HepG2 (cell line): ENCODE measurements around the gene ZBTB7A. TPM values are rescaled to one million over a fixed set of nuclear protein-coding genes. Genes with fewer than 3 reads are reported as not detected.

ENCODE experiments used
- ATF7-NPFF ChIP-seq: sonication (generic); formaldehyde crosslinking; IDR thresholded peaks from 2 replicates; pipeline ENCODE4 v1.8.1; 2023; ENCODE audit warnings: mild to moderate bottlenecking, low read depth, missing genetic modification reagents, moderate library complexity
- CBFB ChIP-seq: sonication (generic); formaldehyde crosslinking; IDR thresholded peaks from 2 replicates; pipeline ENCODE4 v1.4.0; 2020; ENCODE audit warnings: missing genetic modification reagents
- CREBL2 ChIP-seq: sonication (generic); formaldehyde crosslinking; IDR thresholded peaks from 2 replicates; pipeline ENCODE4 v1.8.1; 2023; ENCODE audit warnings: missing genetic modification reagents, mild to moderate bottlenecking, borderline replicate concordance
- HOXA3 ChIP-seq: sonication (generic); formaldehyde crosslinking; IDR thresholded peaks from 2 replicates; pipeline ENCODE4 v1.5.0; 2020; ENCODE audit warnings: missing genetic modification reagents
- ISX ChIP-seq: sonication (generic); formaldehyde crosslinking; conservative IDR thresholded peaks from 2 replicates; pipeline ENCODE4 v1.5.0; 2020; ENCODE audit warnings: missing genetic modification reagents
- KDM4B ChIP-seq: sonication (generic); formaldehyde crosslinking; IDR thresholded peaks from 2 replicates; pipeline ENCODE4 v1.4.0; 2020; ENCODE audit warnings: missing genetic modification reagents
- MEIS1 ChIP-seq: sonication (generic); formaldehyde crosslinking; IDR thresholded peaks from 2 replicates; pipeline ENCODE4 v1.9.0; 2021; ENCODE audit warnings: mild to moderate bottlenecking, missing genetic modification reagents, moderate library complexity, borderline replicate concordance
- RXRB ChIP-seq: IDR thresholded peaks from 2 replicates; pipeline ENCODE4 v1.6.1; 2016; ENCODE audit warnings: borderline replicate concordance, missing genetic modification reagents, missing compliant biosample characterization
- ZFP91 ChIP-seq: sonication (generic); formaldehyde crosslinking; IDR thresholded peaks from 2 replicates; pipeline ENCODE4 v1.9.0; 2022; ENCODE audit warnings: missing genetic modification reagents, mild to moderate bottlenecking, borderline replicate concordance
- ZNF205 ChIP-seq: IDR thresholded peaks from 2 replicates; pipeline ENCODE4 v1.6.1; 2018; ENCODE audit warnings: missing biosample characterization, missing genetic modification reagents
- ZNF263 ChIP-seq: sonication (generic); formaldehyde crosslinking; IDR thresholded peaks from 2 replicates; pipeline ENCODE4 v1.4.0; 2020; ENCODE audit warnings: missing genetic modification reagents
- ZNF337 ChIP-seq: sonication (generic); formaldehyde crosslinking; IDR thresholded peaks from 2 replicates; pipeline ENCODE4 v1.5.1; 2020; ENCODE audit warnings: missing genetic modification reagents, low read depth, mild to moderate bottlenecking, borderline replicate concordance
- ZNF629 ChIP-seq: sonication (generic); formaldehyde crosslinking; conservative IDR thresholded peaks from 2 replicates; pipeline ENCODE4 v1.5.0; 2020; ENCODE audit warnings: missing genetic modification reagents
- ZNF646 ChIP-seq: sonication (generic); formaldehyde crosslinking; IDR thresholded peaks from 2 replicates; pipeline ENCODE4 v1.9.0; 2021; ENCODE audit warnings: mild to moderate bottlenecking, missing genetic modification reagents
- ZZZ3 ChIP-seq: sonication (generic); formaldehyde crosslinking; IDR thresholded peaks from 2 replicates; pipeline ENCODE4 v1.4.0; 2020; ENCODE audit warnings: missing genetic modification reagents, mild to moderate bottlenecking, borderline replicate concordance
- polyA plus RNA-seq, 8 experiments: library from polyadenylated mRNA; depleted of rRNA in 3 of 8; stranded (reverse) in 7 of 8; unstranded in 1 of 8; fragments of >200 nt; fragmentation: Illumina TruSeq in 4 of 8; extraction: Trizol in 4 of 8; gene quantifications; 2 replicates each; pipeline versions ENCODE4 v1.2.1 to v1.2.3, GENCODE V29; 2011 to 2016; ENCODE audit warnings: low read depth in 4 of 8, missing spikeins in 1 of 8, mixed read lengths in 1 of 8; ENCODE audit not compliant: insufficient read depth in 1 of 8
- total RNA-seq, 5 experiments: library from RNA; depleted of rRNA; stranded (reverse); fragments of >200 nt; fragmentation: Illumina TruSeq; extraction: Trizol; gene quantifications; 2 replicates each; pipeline ENCODE4 v1.2.3, GENCODE V29; 2016; ENCODE audit warnings: low read depth in 1 of 5
- TF ChIP-seq, protein P1 (sequence below): IDR thresholded peaks from 2 replicates; pipeline ENCODE4 v1.6.1; 2016; ENCODE audit warnings: low read depth, missing genetic modification reagents, missing compliant biosample characterization
- TF ChIP-seq, protein P2 (sequence below): sonication (generic); formaldehyde crosslinking; IDR thresholded peaks from 2 replicates; pipeline ENCODE4 v1.8.1; 2023; ENCODE audit warnings: mild to moderate bottlenecking, missing genetic modification reagents, borderline replicate concordance

The ZBTB7A gene
- total and polyA plus RNA-seq, 2 of the 13 experiments (the other 11 are each of a cell fraction or from before 2014, with no cell fraction given) = 3.6 to 4.0 TPM

DNA sequence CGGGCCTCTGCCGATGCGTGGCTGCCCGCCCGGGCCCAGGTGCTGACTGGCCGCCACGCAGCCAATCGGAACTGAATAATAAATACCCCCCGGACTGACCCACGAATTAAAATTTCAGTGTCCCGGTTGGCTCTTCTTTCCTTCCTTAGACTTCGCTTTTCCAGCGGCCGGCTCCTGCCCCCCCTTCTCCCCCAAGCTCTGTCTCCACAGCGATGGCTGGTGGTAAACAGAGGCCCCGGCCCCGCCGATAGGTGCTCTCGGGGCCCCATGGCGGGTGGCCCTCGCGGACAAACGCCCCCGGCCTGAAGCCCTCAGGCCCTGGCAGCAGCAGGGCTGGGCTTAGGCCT, 2.6 kb downstream of the ZBTB7A start (continued):
- TF ChIP-seq, protein P1, sequence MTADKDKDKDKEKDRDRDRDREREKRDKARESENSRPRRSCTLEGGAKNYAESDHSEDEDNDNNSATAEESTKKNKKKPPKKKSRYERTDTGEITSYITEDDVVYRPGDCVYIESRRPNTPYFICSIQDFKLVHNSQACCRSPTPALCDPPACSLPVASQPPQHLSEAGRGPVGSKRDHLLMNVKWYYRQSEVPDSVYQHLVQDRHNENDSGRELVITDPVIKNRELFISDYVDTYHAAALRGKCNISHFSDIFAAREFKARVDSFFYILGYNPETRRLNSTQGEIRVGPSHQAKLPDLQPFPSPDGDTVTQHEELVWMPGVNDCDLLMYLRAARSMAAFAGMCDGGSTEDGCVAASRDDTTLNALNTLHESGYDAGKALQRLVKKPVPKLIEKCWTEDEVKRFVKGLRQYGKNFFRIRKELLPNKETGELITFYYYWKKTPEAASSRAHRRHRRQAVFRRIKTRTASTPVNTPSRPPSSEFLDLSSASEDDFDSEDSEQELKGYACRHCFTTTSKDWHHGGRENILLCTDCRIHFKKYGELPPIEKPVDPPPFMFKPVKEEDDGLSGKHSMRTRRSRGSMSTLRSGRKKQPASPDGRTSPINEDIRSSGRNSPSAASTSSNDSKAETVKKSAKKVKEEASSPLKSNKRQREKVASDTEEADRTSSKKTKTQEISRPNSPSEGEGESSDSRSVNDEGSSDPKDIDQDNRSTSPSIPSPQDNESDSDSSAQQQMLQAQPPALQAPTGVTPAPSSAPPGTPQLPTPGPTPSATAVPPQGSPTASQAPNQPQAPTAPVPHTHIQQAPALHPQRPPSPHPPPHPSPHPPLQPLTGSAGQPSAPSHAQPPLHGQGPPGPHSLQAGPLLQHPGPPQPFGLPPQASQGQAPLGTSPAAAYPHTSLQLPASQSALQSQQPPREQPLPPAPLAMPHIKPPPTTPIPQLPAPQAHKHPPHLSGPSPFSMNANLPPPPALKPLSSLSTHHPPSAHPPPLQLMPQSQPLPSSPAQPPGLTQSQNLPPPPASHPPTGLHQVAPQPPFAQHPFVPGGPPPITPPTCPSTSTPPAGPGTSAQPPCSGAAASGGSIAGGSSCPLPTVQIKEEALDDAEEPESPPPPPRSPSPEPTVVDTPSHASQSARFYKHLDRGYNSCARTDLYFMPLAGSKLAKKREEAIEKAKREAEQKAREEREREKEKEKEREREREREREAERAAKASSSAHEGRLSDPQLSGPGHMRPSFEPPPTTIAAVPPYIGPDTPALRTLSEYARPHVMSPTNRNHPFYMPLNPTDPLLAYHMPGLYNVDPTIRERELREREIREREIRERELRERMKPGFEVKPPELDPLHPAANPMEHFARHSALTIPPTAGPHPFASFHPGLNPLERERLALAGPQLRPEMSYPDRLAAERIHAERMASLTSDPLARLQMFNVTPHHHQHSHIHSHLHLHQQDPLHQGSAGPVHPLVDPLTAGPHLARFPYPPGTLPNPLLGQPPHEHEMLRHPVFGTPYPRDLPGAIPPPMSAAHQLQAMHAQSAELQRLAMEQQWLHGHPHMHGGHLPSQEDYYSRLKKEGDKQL = no peak
- TF ChIP-seq ZZZ3 (CRISPR knock-in tag) (no peak), ZNF646 (CRISPR knock-in tag) (no peak), ZNF629 (CRISPR knock-in tag) (no peak), CREBL2 (CRISPR knock-in tag) (no peak), ISX (CRISPR knock-in tag) (no peak), RXRB (no peak), ZFP91 (peak; percentile 32; the same call in 1 of the 2 replicates), ZNF205 (no peak; the same call in 1 of the 2 replicates), ZNF263 (CRISPR knock-in tag) (no peak), MEIS1 (CRISPR knock-in tag) (no peak), ATF7-NPFF (CRISPR knock-in tag) (0 out of 2 replicates have a peak, but pooled peaks have one; percentile 24), CBFB (0 out of 2 replicates have a peak, but pooled peaks have one; percentile 0), KDM4B (no peak), HOXA3 (CRISPR knock-in tag) (no peak), ZNF337 (CRISPR knock-in tag) (no peak)
- TF ChIP-seq, protein P2, sequence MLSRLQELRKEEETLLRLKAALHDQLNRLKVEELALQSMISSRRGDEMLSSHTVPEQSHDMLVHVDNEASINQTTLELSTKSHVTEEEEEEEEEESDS (CRISPR knock-in tag) = no peak
